ENCODE data around the gene SYTL1.

DNA sequence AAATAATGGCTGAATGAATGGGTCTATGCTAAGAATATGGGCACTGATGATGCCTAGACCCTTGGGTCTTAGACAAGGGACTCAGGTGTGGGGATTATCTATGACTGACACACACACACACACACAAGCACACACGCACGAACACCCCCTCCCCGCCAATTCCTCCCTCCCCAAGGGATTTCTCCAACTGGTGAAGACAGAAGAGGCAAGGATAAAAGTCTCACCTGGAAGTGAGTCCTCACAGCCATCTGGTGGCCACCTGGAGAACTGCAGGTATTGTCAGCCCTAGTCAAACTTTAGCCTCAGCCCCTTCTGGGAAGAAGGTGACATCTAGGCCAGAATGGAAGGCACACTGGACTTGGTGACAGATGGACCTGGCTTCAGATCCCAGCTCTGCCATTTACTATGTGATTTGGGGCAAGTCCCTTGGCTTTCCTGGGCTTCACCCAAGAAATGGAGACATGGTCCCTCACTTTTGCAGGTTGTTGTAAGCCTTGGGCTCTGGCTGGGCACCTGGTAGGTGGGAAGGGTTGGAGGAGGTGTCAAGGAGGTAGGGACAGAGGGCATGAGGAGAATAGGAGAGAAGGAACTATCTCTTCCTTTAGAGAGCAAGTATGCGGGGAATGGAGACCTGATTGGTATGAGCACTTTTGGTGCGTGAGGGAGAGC, 46.6 kb downstream of the SYTL1 start:
- TF ChIP-seq, protein P1, sequence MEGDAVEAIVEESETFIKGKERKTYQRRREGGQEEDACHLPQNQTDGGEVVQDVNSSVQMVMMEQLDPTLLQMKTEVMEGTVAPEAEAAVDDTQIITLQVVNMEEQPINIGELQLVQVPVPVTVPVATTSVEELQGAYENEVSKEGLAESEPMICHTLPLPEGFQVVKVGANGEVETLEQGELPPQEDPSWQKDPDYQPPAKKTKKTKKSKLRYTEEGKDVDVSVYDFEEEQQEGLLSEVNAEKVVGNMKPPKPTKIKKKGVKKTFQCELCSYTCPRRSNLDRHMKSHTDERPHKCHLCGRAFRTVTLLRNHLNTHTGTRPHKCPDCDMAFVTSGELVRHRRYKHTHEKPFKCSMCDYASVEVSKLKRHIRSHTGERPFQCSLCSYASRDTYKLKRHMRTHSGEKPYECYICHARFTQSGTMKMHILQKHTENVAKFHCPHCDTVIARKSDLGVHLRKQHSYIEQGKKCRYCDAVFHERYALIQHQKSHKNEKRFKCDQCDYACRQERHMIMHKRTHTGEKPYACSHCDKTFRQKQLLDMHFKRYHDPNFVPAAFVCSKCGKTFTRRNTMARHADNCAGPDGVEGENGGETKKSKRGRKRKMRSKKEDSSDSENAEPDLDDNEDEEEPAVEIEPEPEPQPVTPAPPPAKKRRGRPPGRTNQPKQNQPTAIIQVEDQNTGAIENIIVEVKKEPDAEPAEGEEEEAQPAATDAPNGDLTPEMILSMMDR (IDR thresholded peaks at IDR 0.05; ENCODE audit: borderline replicate concordance, extremely low read depth, low read length, poor library complexity, severe bottlenecking) = peak; percentile 95
- TF ChIP-seq EZH2 (IDR thresholded peaks at IDR 0.05; ENCODE audit: borderline replicate concordance, low read depth, low read length, severe bottlenecking) = no peak
